Vagina (tissue), 2 donors: ENCODE data around the gene ANKRD28. TPM values are rescaled to one million over a fixed set of nuclear protein-coding genes. Genes with fewer than 3 reads are reported as not detected.

Experiments used
- DNase-seq, 2 donors: peaks; one replicate each; pipeline ENCODE4 v3.0.0-alpha.2; 2017; ENCODE audit errors: extremely low spot score in 2 of 2
- H3K27ac ChIP-seq: fragments of 200-600 bp; sonication (generic); one replicate; pipeline ENCODE4 v1.5.1; 2019
- H3K27me3 ChIP-seq: fragments of 200-600 bp; sonication (generic); one replicate; pipeline ENCODE4 v1.5.1; 2019
- H3K36me3 ChIP-seq, 2 donors: fragments of 200-600 bp; sonication (generic); one replicate each; pipeline ENCODE4 v1.5.1; 2017 to 2019
- H3K4me1 ChIP-seq: fragments of 200-600 bp; sonication (generic); one replicate; pipeline ENCODE4 v1.5.1; 2019
- H3K4me3 ChIP-seq, 2 donors: fragments of 200-600 bp; sonication (generic); 1 replicate in 1 of 2; 2 replicates in 1 of 2; pipeline ENCODE4 v1.5.1; 2016 to 2019
- H3K9me3 ChIP-seq: fragments of 200-600 bp; sonication (generic); one replicate; pipeline ENCODE4 v1.5.1; 2019
- CTCF ChIP-seq, 3 experiments: fragments of 450-650 bp in 2 of 3; fragments of 200-600 bp in 1 of 3; sonication (generic) in 1 of 3; IDR thresholded peaks; one replicate each; pipeline ENCODE4 v1.5.1; 2017 to 2019; ENCODE audit warnings: antibody characterized with exemption in 3 of 3, mild to moderate bottlenecking in 2 of 3, moderate library complexity in 2 of 3
- POLR2A ChIP-seq, 2 donors: fragments of 450-650 bp; IDR thresholded peaks; one replicate each; pipeline ENCODE4 v1.6.1; 2017; ENCODE audit warnings: antibody characterized with exemption in 2 of 2, mild to moderate bottlenecking in 2 of 2, moderate library complexity in 2 of 2
- POLR2AphosphoS5 ChIP-seq, 2 donors: sonication (generic); formaldehyde crosslinking; IDR thresholded peaks; one replicate each; pipeline ENCODE4 v1.9.0; 2017; ENCODE audit warnings: antibody characterized with exemption in 2 of 2, mild to moderate bottlenecking in 2 of 2, low read depth in 1 of 2; ENCODE audit not compliant: insufficient read depth in 1 of 2
- intact Hi-C: fragments of 100-400 bp; cut with DNase I; formaldehyde crosslinking; loops from one replicate; pipeline ENCODE4 v1.15.1; 2023
- total RNA-seq: library from RNA; depleted of rRNA; stranded (reverse); fragments of >200 nt; gene quantifications from one replicate; pipeline ENCODE4 v1.2.3, GENCODE V29; 2016

ANKRD28 gene
- total RNA-seq, 1 donor from 2014 or later, result 48.6 TPM

- no peaks in the 10 kb centered on the region for H3K27me3 ChIP-seq
- H3K4me3 ChIP-seq, result no peak overlapping the region
- H3K4me1 ChIP-seq, result no peaks in the 10 kb centered on the region
- H3K27ac ChIP-seq, result no peak overlapping the region
- peaks cover 6% of the 10 kb centered on the region for H3K9me3 ChIP-seq
- H3K36me3 ChIP-seq, result no peaks in the 10 kb centered on the region
- no peak for TF ChIP-seq CTCF (IDR thresholded peaks at IDR 0.05)
- TF ChIP-seq POLR2AphosphoS5 (IDR thresholded peaks at IDR 0.05; ENCODE audit: insufficient read depth in 1 of 2, low read depth in 1 of 2), result no peak
- no peak for TF ChIP-seq POLR2A (IDR thresholded peaks at IDR 0.05)
- no peak for DNase-seq
- intact Hi-C loops, result no loop called here
Observed at GRCh38 chr3:15656342-15656741, 141.4 kb downstream of the ANKRD28 start.

- intact Hi-C loops, result no loop called here
- Histone ChIP-seq H3K27ac (no peak overlapping the region), H3K9me3 (peaks cover 6% of the 10 kb centered on the region), H3K27me3 (no peaks in the 10 kb centered on the region), H3K36me3 (no peaks in the 10 kb centered on the region), H3K4me3 (no peak overlapping the region), H3K4me1 (no peaks in the 10 kb centered on the region)
- no peak for DNase-seq
- TF ChIP-seq POLR2AphosphoS5 (IDR thresholded peaks at IDR 0.05; ENCODE audit: insufficient read depth in 1 of 2, low read depth in 1 of 2) (no peak), POLR2A (IDR thresholded peaks at IDR 0.05) (no peak), CTCF (IDR thresholded peaks at IDR 0.05) (no peak)
Observed at GRCh38 chr3:15654891-15655290, 142.9 kb downstream of the ANKRD28 start.

- H3K4me1 ChIP-seq, result no peaks in the 10 kb centered on the region
- H3K4me3 ChIP-seq, result no peak overlapping the region
- H3K27ac ChIP-seq, result no peak overlapping the region
- TF ChIP-seq POLR2A (IDR thresholded peaks at IDR 0.05), result no peak
- no peaks in the 10 kb centered on the region for H3K36me3 ChIP-seq
- intact Hi-C loops, result no loop called here
- H3K9me3 ChIP-seq, result peaks cover 6% of the 10 kb centered on the region
- no peaks in the 10 kb centered on the region for H3K27me3 ChIP-seq
- no peak for DNase-seq
Observed at GRCh38 chr3:15654127-15654526, 143.7 kb downstream of the ANKRD28 start.

GRCh38 chr3:15653321-15653720 lies 144.5 kb downstream of the ANKRD28 start:
- TF ChIP-seq CTCF (IDR thresholded peaks at IDR 0.05), result no peak
- no peak for TF ChIP-seq POLR2AphosphoS5 (IDR thresholded peaks at IDR 0.05; ENCODE audit: insufficient read depth in 1 of 2, low read depth in 1 of 2)
- no peak for TF ChIP-seq POLR2A (IDR thresholded peaks at IDR 0.05)
- Histone ChIP-seq H3K27me3 (no peaks in the 10 kb centered on the region), H3K9me3 (peaks cover 6% of the 10 kb centered on the region)

GRCh38 chr3:15651396-15651795 lies 146.4 kb downstream of the ANKRD28 start:
- peaks cover 19% of the 10 kb centered on the region for H3K4me1 ChIP-seq
- no peak overlapping the region for H3K4me3 ChIP-seq
- no peaks in the 10 kb centered on the region for H3K27me3 ChIP-seq
- TF ChIP-seq POLR2AphosphoS5 (IDR thresholded peaks at IDR 0.05; ENCODE audit: insufficient read depth in 1 of 2, low read depth in 1 of 2) (no peak), CTCF (IDR thresholded peaks at IDR 0.05) (no peak), POLR2A (IDR thresholded peaks at IDR 0.05) (no peak)
- no peak for DNase-seq
- H3K36me3 ChIP-seq, result no peaks in the 10 kb centered on the region
- intact Hi-C loops, result no loop called here
- H3K27ac ChIP-seq, result no peak overlapping the region
- H3K9me3 ChIP-seq, result peaks cover 6% of the 10 kb centered on the region

More at GRCh38 chr3:15653321-15653720, 144.5 kb downstream of the ANKRD28 start:
- Histone ChIP-seq H3K36me3 (no peaks in the 10 kb centered on the region), H3K4me3 (no peak overlapping the region), H3K27ac (no peak overlapping the region), H3K4me1 (no peaks in the 10 kb centered on the region)
- DNase-seq, result no peak
- intact Hi-C loops, result no loop called here

GRCh38 chr3:15649858-15650257 lies 147.9 kb downstream of the ANKRD28 start:
- Histone ChIP-seq H3K27me3 (no peaks in the 10 kb centered on the region), H3K9me3 (no peaks in the 10 kb centered on the region), H3K27ac (no peak overlapping the region), H3K4me3 (no peak overlapping the region), H3K4me1 (peaks cover 25% of the 10 kb centered on the region), H3K36me3 (no peaks in the 10 kb centered on the region)
- intact Hi-C loops, result no loop called here
- no peak for DNase-seq
- TF ChIP-seq POLR2AphosphoS5 (IDR thresholded peaks at IDR 0.05; ENCODE audit: insufficient read depth in 1 of 2, low read depth in 1 of 2) (no peak), POLR2A (IDR thresholded peaks at IDR 0.05) (no peak), CTCF (IDR thresholded peaks at IDR 0.05) (no peak)
